NOMO-1 (cell line): Measurements from ENCODE around the gene FGF18.
"Not testable (repeated sequence)": the region's sequence is repeated elsewhere in the genome, so short reads cannot be mapped to it uniquely, and the experiment has no call there.

Experiments
- DNase-seq, 2 experiments: peaks; one replicate each; lab custom pipeline; 2025; ENCODE audit not compliant: unreplicated experiment in 2 of 2; lab: John Stamatoyannopoulos, UW

The FGF18 gene, protein sequence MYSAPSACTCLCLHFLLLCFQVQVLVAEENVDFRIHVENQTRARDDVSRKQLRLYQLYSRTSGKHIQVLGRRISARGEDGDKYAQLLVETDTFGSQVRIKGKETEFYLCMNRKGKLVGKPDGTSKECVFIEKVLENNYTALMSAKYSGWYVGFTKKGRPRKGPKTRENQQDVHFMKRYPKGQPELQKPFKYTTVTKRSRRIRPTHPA

DNA sequence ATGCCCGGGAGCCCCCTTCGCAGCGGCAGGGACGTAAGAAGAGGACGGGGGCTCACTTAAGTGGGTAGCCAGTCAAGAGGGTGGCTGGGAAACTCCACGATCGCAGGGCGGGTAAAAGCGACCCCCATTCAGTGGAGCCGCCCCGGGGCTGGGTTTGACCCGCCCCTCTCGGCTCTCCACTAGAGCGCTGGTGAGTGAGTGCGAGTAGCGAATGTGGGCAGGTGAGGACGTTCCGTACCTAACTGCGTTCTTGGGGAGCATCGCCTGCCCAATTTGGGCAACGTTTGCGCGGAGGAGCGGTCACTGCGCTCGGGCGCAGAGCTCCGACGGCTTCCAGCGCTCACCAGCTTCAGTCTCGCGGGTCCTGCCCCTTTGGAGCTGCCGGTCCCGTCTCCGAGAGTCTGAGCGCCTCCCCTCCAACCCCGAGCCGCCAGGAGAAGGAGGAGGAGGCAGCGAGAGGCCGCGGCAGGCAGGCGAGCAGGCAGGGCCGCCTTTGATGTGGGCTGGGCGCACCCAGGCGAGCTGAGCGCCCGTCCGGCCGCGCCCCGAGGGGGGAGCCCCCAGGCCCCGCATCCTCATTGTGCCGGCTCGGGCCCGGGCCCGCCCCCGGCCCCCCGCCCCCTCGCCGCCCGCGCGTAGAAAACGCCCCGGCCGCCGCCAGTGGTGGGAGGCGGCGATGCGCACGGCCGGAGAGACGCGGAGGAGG is at the start of gene FGF18:
Gene FGF18, plus strand, starts transcription at position 666 of the 706 bp plus-strand sequence. CDS start 553 bp downstream, outside the sequence.
- peak in 1 of 2 experiments; percentile 34 for DNase-seq

DNA sequence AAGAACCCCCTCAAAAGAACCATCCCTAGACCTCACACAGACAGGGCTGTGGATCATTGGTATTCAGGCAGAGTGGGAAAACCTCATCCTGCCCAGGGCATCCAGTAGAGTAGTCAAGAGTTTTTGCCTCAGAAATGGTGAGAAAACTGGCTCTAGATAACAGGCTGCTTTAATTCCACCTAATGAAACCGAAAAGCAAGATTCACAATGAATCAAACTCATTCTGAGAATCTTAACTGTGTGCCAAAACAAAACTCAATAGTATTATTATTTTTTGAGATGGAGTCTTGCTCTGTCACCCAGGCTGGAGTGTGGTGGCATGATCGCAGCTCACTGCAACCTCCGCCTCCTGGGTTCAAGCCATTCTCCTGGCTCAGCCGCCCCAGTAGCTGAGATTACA is 49.5 kb upstream of the FGF18 start:
- no peak for DNase-seq

DNA sequence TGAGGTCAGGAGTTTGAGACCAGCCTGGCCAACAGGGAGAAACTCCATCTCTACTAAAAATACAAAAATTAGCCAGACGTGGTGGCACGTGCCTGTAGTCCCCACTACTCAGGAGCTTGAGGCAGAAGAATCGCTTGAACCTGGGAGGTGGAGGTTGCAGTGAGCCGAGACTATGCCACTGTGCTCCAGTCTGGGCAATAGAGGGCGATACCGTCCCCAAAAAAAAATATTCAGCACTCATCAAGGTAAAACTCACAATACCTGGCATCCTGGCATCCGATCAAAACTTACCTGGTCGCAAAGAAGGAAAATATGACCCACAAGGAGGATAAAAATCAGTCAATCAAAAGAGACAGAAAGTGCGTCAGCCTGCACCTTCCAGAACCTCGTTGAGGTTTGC is 48.6 kb upstream of the FGF18 start:
- DNase-seq, result not testable (repeated sequence)

DNA sequence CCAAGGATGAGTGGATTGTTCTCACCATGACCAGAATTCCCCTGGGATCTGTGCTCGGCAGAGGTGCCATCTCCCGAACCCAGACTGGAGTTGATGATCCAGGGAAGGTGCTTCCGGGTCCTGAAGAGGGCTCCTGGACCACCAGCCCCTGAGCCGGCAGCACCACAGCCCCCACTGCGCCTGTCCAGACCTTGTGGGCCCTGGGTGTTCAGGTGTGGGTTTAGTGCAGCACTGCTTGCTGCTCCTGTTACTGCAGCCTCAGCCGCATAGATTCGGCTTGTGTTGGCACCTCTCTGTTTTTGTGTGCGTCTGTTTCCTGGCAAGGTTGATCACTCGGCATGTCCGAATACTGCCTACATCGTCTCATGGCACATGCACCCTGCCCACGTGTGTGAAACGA is 48.1 kb upstream of the FGF18 start:
- DNase-seq, result no peak

DNA sequence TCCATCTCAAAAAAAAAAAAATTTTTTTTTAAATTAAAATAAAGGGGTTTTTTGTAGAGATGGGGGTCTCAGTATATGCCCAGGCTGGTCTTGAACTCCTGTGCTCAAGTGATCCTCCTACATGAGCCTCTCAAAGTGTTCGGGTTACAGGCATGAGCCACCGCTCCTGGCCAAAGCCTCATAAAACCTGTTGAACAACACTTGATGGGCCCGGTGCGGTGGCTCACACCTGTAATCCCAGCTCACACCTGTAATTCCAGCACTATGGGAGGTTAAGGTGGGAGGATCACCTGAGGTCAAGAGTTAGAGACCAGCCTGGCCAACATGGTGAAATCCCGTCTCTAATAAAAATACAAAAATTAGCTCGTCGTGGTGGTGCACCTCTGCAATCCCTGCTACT is 39.5 kb upstream of the FGF18 start:
- DNase-seq, result no peak

DNA sequence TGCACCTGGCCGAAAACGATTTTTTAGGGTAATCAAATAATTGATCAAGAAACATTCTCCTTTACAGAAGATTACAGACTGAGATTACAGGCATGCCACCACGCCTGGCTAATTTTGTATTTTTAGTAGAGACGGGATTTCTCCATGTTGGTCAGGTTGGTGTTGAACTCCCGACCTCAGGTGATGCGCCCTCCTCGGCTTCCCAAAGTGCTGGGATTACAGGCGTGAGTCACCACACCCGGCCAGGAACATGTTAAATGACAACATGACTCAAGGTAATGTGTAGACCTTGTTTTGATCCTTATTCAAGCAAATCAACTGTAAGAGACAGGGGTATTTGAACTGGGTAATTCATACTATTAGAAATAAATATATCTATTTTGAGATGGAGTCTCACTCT is 35.0 kb upstream of the FGF18 start:
- not testable (repeated sequence) for DNase-seq

DNA sequence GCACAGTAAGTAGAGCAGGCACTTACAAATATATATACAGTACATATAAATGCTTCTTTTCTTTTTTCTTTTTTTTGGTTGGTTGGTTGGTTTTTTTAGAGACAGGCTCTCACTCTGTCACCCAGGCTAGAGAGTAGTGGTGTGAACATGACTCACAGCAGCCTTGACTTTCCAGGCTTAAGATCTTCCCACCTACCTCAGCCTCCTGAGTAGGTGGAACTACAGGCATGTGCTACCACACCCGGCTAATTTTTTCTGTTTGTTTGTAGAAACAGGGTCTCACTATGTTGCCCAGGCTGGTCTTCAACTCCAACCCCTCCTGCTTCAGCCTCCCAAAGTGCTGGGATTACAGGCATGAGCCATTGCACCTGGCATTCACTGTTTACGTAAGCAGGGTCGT is 34.4 kb upstream of the FGF18 start:
- DNase-seq, result not testable (repeated sequence)

DNA sequence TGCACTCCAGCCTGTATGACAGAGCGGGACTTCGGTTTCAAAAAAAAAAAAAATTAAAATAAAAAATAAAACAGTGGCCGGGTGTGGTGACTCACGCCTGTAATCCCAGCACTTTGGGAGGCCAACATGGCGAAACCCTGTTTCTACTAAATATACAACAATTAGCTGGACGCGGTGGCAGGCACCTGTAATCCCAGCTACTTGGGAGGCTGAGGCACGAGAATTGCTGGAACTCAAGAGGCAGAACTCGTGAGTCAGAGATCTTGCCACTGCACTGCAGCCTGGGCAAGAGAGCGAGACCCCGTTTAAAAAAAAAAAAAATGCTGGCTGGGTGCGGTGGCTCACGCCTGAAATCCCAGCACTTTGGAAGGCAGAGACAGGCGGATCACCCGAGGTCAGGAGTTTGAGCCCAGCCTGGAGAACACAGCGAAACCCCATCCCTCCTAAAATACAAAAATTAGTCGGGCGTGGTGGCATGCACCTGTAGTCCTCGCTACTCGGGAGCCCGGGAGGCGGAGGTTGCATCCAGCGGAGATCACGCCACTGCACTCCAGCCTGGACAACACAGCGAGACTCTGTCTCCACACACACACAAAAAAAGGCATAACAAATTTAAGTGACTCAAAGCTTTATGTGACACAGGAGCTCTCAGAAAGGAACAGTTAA is 33.3 kb upstream of the FGF18 start:
- DNase-seq, result no peak

DNA sequence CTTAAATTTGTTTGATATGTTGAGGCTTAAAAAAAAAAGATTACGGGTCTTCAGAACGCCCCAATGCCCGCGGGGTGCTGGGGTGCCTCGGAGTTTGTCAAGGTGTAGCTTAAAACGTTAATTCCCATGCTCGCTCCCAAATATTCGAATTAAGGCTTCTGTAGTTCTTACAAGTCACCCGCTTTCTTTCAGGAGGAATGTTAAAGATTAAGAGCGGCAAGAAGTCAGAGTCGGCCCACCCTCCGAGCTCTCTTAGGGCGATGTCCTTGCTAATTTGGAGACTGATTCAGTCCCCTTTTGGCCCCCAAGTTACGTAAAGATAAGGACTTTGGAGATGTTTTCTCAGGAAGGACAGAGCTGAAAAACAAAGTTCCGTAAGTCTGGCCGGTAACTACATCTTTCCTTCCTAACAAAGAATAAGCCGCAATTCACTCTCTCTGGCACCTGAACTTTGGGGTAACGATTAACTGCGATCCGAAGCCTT is 32.5 kb upstream of the FGF18 start:
- no peak for DNase-seq

DNA sequence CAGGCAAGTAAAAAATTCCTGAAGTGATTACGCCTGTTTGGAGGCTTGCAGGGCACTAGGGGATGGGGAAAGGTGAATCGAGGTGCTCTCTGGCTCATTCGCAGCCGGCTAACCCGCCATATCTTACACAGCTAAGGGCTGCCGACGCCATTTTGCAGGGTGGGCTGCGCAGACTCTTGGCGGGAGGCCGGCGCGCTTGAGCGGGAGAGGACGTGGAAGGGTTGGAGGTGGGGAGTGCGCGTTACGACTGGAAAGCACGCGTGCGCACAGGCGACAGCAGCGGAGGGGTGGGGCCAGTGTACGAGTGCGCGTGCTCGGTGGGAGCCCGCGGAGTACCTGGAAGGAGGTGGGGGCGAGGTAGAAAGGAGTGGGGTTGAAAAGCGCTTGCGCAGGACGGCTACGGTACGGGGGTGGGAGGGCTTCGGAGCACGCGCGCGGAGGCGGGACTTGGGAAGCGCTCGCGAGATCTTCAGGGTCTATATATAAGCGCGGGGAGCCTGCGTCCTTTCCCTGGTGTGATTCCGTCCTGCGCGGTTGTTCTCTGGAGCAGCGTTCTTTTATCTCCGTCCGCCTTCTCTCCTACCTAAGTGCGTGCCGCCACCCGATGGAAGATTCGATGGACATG is 32.0 kb upstream of the FGF18 start, which contains the start of gene NPM1:
Gene NPM1, plus strand, starts transcription at position 505 of the 625 bp plus-strand sequence. Its CDS starts 100 bp downstream, at position 605.
- DNase-seq, result peak; percentile 99

DNA sequence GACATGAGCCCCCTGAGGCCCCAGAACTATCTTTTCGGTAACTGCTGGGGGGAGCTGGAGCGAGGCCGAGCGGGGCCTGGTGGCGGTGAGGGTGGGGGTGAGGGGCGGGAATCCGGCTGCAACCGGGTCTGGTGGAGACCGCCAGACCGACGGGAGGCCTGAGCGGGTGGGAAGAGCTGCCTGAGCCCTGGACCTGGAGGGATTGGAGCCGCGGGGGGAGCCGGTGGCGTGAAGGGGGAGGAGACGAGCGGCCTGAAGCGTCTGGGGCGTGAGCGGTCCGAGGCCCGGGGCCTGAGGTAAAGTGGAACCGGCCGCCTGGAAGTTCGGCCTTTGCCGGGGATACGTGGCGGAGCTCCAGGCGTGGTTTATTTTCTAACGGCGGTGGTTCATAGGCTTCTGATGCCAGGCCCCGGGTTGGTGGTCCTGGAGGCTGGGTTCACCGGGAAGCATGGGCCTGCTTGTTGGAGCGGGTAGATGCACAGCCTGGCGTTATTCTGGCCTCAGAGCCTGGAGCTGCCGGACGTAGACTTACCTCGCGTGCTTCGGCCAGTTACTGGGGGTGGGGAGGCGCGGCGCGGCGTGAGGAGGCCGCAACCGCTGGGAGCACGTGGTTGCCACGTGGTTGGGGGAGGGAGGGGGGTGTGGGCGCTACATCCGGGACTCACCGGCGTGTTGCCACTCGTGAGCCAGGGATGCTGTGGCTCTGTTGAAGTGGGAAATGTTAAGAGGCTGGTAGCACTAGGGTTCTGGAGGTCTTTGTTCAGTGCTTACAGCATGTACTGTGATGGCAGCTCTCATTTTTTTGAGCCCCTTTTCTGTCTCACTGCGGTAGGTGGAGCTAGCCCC is 31.3 kb upstream of the FGF18 start:
- peak; percentile 50 to 72 for DNase-seq

DNA sequence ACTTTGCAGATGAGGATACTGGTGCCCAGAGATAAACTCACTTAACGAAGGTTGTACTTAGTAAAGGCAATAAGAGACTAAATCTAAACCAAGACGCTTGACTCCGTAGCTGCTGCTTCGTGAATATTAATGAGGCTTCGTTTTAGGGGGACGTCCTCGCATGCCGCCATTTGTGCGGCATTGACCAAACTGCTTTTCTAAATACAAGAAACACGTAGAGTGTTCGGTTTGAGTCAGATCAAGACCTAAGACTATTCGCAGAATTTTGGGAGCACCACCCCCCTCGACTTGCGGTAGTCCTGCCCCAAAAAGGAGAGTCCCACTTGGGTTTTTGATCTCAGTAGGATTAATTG is 30.7 kb upstream of the FGF18 start:
- no peak for DNase-seq

DNA sequence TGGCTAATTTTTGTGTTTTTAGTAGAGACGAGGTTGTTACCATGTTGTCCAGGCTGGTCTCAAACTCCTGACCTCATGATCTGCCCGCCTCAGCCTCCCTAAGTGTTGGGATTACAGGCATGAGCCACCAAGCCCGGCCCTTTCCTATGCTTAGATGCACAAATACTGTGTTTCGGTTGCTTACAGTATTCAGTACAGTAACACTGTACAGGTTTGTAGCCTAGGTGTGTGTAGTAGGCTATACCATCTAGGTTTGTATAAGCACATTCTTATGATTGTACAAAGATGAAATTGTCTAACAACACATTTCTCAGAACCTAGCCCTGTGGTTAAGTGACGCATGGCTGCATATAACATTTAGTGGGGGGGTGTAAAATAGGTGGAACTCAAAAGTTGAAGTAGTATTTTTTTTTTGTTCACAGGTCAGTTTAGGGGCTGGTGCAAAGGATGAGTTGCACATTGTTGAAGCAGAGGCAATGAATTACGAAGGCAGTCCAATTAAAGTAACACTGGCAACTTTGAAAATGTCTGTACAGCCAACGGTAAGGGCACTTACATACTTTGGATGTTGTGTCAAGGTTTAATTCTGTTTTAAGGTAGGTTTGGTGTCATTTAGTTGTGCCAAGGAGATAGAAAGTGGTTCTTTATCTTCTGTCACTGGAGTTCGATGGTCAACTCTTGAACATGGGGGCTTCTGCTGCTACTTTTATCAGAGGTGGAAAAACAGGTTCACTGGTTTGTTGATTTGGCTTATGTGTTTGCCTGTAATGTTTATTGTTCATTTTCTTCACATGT is 28.4 kb upstream of the FGF18 start:
- no peak for DNase-seq

DNA sequence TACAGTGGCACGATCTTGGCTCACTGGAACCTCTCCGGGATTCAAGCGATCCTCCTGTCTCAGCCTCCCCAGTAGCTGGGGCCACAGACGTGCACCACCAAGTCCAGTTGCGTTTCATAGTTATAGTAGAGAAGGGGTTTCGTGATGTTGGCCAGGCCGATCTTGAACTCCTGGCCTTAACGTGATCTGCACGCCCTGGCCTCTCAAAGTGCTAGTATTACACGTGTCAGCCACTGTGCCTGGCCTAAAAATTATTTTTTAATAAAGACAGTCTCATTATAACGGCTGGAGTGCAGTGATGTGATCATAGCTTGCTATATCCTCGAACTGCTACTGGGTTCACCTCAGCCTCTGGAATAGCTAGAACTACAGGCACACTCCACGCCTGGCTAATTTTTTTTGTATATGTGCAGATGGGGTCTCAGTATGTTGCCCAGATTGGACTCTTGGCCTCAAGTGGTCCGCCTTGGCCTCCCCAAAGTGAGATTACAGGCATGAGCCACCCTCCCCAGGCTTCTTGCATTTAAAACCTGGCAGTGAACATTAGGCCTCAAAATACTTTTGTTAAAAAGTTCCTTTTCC is 27.4 kb upstream of the FGF18 start:
- DNase-seq, result no peak

DNA sequence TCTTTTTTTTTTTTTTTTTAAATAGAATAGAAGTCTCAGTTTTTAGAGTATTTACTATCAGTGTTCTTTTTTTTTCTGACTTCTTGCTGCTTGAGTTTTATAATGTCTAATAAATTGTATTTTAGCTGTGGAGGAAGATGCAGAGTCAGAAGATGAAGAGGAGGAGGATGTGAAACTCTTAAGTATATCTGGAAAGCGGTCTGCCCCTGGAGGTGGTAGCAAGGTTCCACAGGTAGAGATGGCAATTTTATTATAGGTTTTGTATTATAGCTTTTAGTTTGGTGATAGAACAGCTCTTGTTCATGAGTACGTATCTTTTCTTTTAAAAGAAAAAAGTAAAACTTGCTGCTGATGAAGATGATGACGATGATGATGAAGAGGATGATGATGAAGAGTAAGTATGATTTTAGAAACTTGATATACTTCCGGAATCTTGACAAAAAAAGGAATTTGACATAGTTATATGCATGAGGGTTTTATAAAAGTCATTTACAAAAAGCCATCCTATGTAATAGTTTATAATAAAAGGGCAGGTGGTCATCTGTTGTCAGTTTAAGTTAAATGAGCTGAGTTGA is 26.8 kb upstream of the FGF18 start:
- no peak for DNase-seq

DNA sequence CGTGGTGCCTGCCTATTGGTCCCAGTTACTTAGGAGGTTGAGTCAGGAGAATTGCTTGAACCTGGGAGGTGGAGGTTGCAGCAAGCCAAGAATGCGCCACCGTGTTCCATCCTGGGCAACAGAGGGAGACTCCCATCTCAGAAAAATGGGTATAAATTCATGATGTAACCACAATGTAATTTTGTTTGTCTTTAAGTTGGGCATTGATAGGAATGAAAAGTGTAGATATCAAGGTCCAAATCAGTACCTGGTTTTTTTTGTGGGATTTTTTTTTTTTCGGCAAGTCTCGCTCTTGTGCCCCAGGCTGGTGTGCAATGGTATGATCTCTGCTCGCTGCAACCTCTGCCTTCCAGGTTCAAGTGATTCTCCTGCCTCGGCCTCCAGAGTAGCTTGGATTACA is 24.4 kb upstream of the FGF18 start:
- DNase-seq, result no peak

DNA sequence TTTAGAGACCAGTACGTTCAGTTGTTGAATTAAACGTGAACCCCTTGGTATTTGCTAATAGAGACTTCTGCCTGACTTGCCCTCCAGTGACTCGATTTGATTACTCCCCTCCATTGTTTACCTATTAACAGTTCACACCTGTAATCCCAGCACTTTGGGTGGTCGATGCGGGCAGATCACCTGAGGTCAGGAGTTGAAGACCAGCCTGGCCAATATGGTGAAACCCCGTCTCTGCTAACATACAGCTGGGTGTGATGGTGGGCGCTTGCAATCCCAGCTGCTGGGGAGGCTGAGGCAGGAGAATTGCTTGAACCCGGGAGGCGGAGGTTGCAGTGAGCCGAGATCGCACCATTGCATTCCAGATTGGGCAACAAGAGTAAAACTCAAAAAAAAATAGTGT is 22.9 kb upstream of the FGF18 start:
- DNase-seq, result not testable (repeated sequence)

DNA sequence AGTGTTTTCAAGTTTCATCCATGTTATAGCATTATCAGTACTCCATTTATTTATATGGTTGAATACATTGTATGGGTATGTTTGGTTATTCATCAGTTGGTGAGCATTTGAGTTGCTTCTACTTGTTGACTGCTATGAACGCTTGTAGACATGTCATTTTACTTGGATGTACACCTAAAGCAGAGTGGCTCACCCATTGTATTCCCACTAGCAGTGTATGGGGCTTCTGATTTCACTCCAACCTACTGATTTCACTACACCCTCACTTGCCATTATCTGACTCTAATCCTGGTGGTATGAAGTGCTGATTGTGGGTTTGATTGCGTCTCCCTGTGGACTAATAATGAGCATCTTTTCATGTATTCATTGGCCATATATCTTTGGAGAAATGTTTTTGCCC is 22.3 kb upstream of the FGF18 start:
- DNase-seq, result no peak

DNA sequence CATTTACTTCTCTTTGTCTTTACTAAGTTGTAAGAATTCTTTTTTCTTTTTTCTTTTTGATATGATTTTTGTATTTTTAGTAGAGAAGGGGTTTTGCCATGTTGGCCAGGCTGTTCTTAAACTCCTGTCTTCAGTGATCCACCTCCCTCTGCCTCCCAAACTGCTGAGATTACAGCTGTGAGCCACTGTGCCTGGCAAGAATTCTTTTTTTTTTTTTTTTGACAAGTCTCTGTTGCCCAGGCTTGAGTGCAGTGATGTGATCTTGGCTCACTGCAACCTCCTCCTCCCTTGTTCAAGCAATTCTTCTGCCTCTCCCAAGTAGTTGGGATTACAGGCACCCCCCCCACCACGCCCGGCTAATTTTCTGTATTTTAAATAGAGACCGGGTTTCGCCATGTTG is 21.8 kb upstream of the FGF18 start:
- no peak for DNase-seq
